Stimulated activated naive CD4-positive, alpha-beta T cell treated with Interleukin-2 at 50 U/mL for 16 hours (primary cell): ENCODE results near the gene USB1.
"Not testable (repeated sequence)": the region's sequence is repeated elsewhere in the genome, so short reads cannot be mapped to it uniquely, and the experiment has no call there.

Experiments used
- DNase-seq: peaks from one replicate; lab custom pipeline; 2025; lab: John Stamatoyannopoulos, UW

USB1 gene

GRCh38 chr16:57995721-57996405, 5.3 kb upstream of the USB1 start:
- DNase-seq = no peak

GRCh38 chr16:57996406-57997175, 4.6 kb upstream of the USB1 start:
- no peak for DNase-seq

GRCh38 chr16:57997176-57997527, 4.1 kb upstream of the USB1 start:
- DNase-seq = no peak

GRCh38 chr16:57997528-57998265, 3.5 kb upstream of the USB1 start:
- DNase-seq = no peak

GRCh38 chr16:57998486-57998885, 2.7 kb upstream of the USB1 start:
- DNase-seq = peak; percentile 33

- no peak for DNase-seq
Observed at GRCh38 chr16:57998992-57999365, 2.2 kb upstream of the USB1 start.

- DNase-seq = peak; percentile 27
Observed at GRCh38 chr16:57999366-57999970, 1.7 kb upstream of the USB1 start.

- DNase-seq = peak; percentile 22
Observed at GRCh38 chr16:57999971-58000705, 1.1 kb upstream of the USB1 start, which contains the start of gene ZNF319. TSS of gene ZNF319 (minus strand) at chr16:58000672. CDS start at chr16:57998265, 2,407 bp downstream.

- no peak for DNase-seq
Observed at GRCh38 chr16:58001781-58002415, 691 bp downstream of the USB1 start.

GRCh38 chr16:58002416-58002800, 1.2 kb downstream of the USB1 start:
- no peak for DNase-seq

- no peak for DNase-seq
Observed at GRCh38 chr16:58002936-58003335, 1.7 kb downstream of the USB1 start.

- not testable (repeated sequence) for DNase-seq
Observed at GRCh38 chr16:58004736-58005135, 3.5 kb downstream of the USB1 start.

- DNase-seq = no peak
Observed at GRCh38 chr16:58009856-58010416, 8.7 kb downstream of the USB1 start.

GRCh38 chr16:58010886-58011285, 9.7 kb downstream of the USB1 start:
- DNase-seq = no peak

- no peak for DNase-seq
Observed at GRCh38 chr16:58011652-58012051, 10.4 kb downstream of the USB1 start.

- no peak for DNase-seq
Observed at GRCh38 chr16:58012481-58012880, 11.3 kb downstream of the USB1 start.

GRCh38 chr16:58013201-58013956, 12.2 kb downstream of the USB1 start:
- no peak for DNase-seq

- no peak for DNase-seq
Observed at GRCh38 chr16:58016840-58017446, 15.7 kb downstream of the USB1 start.

GRCh38 chr16:58018803-58019202, 17.6 kb downstream of the USB1 start:
- DNase-seq = no peak
